ENCODE measurements around the gene SEC14L5. TPM values are rescaled to one million over a fixed set of nuclear protein-coding genes. Genes with fewer than 3 reads are reported as not detected.

The SEC14L5 gene
- total and polyA plus RNA-seq, 2 donors (not counting 3 experiments of a cell fraction or from before 2014, with no cell fraction given), result not detected

GRCh38 chr16:5065813-5066212 lies 107.7 kb downstream of the SEC14L5 start, which contains the start of gene C16orf89:
Gene C16orf89, minus strand, starts transcription at chr16:5065956. Its CDS starts 48 bp downstream, at chr16:5065908.
- H3K4me2 ChIP-seq (ENCODE audit: insufficient read depth, low read length), result no peak within 1 kb of the TSS
- dilution Hi-C loops (cut with MboI; ENCODE audit: extremely low pct_ligation_motif_present, low sequenced_read_pairs), result no loop called here
- H3K4me1 ChIP-seq (ENCODE audit: control insufficient read depth, extremely low read depth, insufficient read depth, low read length), result no peaks in the 10 kb centered on the region
- H3K79me2 ChIP-seq (ENCODE audit: control insufficient read depth, insufficient read depth, low read length), result no peaks in the 10 kb centered on the region
- POLR2A ChIA-PET, result no interaction called here
- H4K20me1 ChIP-seq (replicated peaks; ENCODE audit: control insufficient read depth, extremely low read depth, insufficient read depth, low read length), result no peaks in the 10 kb centered on the region
- intact Hi-C loops (cut with micrococcal nuclease), result no loop called here
- no peak for TF ChIP-seq MYC (IDR thresholded peaks at IDR 0.05; ENCODE audit: low read depth, low read length)
- no peak for DNase-seq (ENCODE audit: low read depth, low spot score)
- no peaks in the 10 kb centered on the region for H3K9me3 ChIP-seq (replicated peaks; ENCODE audit: control insufficient read depth, insufficient read depth, low read length)
- no peak within 1 kb of the TSS for H2AFZ ChIP-seq (ENCODE audit: low read depth, low read length)
- CTCF ChIA-PET, result no interaction called here
- FAIRE-seq, result no peak
- no peaks in the 10 kb centered on the region for H3K9me1 ChIP-seq (replicated peaks; ENCODE audit: control insufficient read depth, extremely low read depth, insufficient read depth, low read length)
- no peak within 1 kb of the TSS for H3K4me3 ChIP-seq (replicated peaks in 1 of 3; ENCODE audit: insufficient read depth in 1 of 3, low read depth in 1 of 3, low read length in 3 of 3)
- H3K9ac ChIP-seq (replicated peaks; ENCODE audit: extremely low read depth, insufficient read depth, low read length), result no peak within 1 kb of the TSS
- H3K36me3 ChIP-seq (ENCODE audit: control insufficient read depth in 2 of 2, extremely low read depth in 1 of 2, insufficient read depth in 2 of 2, low read length in 2 of 2), result no peaks in the 10 kb centered on the region
- peaks cover 0 to 3% of the 10 kb centered on the region in 2 experiments for H3K27me3 ChIP-seq (ENCODE audit: control insufficient read depth in 2 of 2, insufficient read depth in 2 of 2, low read length in 2 of 2)
- no TSS peak for BruUV-seq (replicated peaks)
- no peak within 1 kb of the TSS for H3K27ac ChIP-seq (ENCODE audit: insufficient read depth, low read depth, low read length)

GRCh38 chr16:5066511-5066910 lies 108.4 kb downstream of the SEC14L5 start:
- no peak for FAIRE-seq
- Histone ChIP-seq H4K20me1 (replicated peaks; ENCODE audit: control insufficient read depth, extremely low read depth, insufficient read depth, low read length) (no peaks in the 10 kb centered on the region), H2AFZ (ENCODE audit: low read depth, low read length) (no peak overlapping the region), H3K27ac (ENCODE audit: insufficient read depth, low read depth, low read length) (no peak overlapping the region), H3K36me3 (ENCODE audit: control insufficient read depth in 2 of 2, extremely low read depth in 1 of 2, insufficient read depth in 2 of 2, low read length in 2 of 2) (no peaks in the 10 kb centered on the region), H3K4me1 (ENCODE audit: control insufficient read depth, extremely low read depth, insufficient read depth, low read length) (no peaks in the 10 kb centered on the region), H3K9ac (replicated peaks; ENCODE audit: extremely low read depth, insufficient read depth, low read length) (no peak overlapping the region), H3K4me2 (ENCODE audit: insufficient read depth, low read length) (no peak overlapping the region), H3K27me3 (ENCODE audit: control insufficient read depth in 2 of 2, insufficient read depth in 2 of 2, low read length in 2 of 2) (peaks cover 0 to 3% of the 10 kb centered on the region in 2 experiments), H3K79me2 (ENCODE audit: control insufficient read depth, insufficient read depth, low read length) (no peaks in the 10 kb centered on the region), H3K9me3 (replicated peaks; ENCODE audit: control insufficient read depth, insufficient read depth, low read length) (no peaks in the 10 kb centered on the region), H3K9me1 (replicated peaks; ENCODE audit: control insufficient read depth, extremely low read depth, insufficient read depth, low read length) (no peaks in the 10 kb centered on the region), H3K4me3 (replicated peaks in 1 of 3; ENCODE audit: insufficient read depth in 1 of 3, low read depth in 1 of 3, low read length in 3 of 3) (no peak overlapping the region)
- intact Hi-C loops (cut with micrococcal nuclease) (no loop called here), dilution Hi-C loops (cut with MboI; ENCODE audit: extremely low pct_ligation_motif_present, low sequenced_read_pairs) (no loop called here)
- ChIA-PET CTCF (no interaction called here), POLR2A (no interaction called here)
- TF ChIP-seq MYC (IDR thresholded peaks at IDR 0.05; ENCODE audit: low read depth, low read length), result no peak
- no peak for TF ChIP-seq MAX (IDR thresholded peaks at IDR 0.05; ENCODE audit: insufficient read depth, insufficient read length)
- TF ChIP-seq GATA2 (IDR thresholded peaks at IDR 0.05; ENCODE audit: insufficient read depth, insufficient read length, low read depth, low read length), result no peak
- no peak for TF ChIP-seq CTCF (IDR thresholded peaks at IDR 0.05; ENCODE audit: extremely low read depth in 1 of 2, insufficient read depth in 1 of 2, low read depth in 1 of 2, low read length in 2 of 2)
- no peak for TF ChIP-seq FOS (IDR thresholded peaks at IDR 0.05; ENCODE audit: borderline replicate concordance, insufficient read depth, low read length)
- no peak for TF ChIP-seq POLR2AphosphoS5 (IDR thresholded peaks at IDR 0.05; ENCODE audit: insufficient read depth, low read depth, low read length)
- no peak for TF ChIP-seq POLR2A (IDR thresholded peaks at IDR 0.05; ENCODE audit: low read depth, low read length)
- no peak for TF ChIP-seq EZH2 (IDR thresholded peaks at IDR 0.05; ENCODE audit: borderline replicate concordance, low read depth, low read length, severe bottlenecking)
- no peak for TF ChIP-seq JUN (IDR thresholded peaks at IDR 0.05; ENCODE audit: borderline replicate concordance, insufficient read depth, insufficient read length, low read depth)
- no TSS peak for BruUV-seq (replicated peaks)
- no peak for DNase-seq (ENCODE audit: low read depth, low spot score)

Measured in endothelial cell of umbilical vein (primary cell).